Endothelial cell (in vitro differentiated cells): ENCODE measurements around the gene SOX5. TPM values are rescaled to one million over a fixed set of nuclear protein-coding genes. Genes with fewer than 3 reads are reported as not detected.
"Not testable (repeated sequence)": the region's sequence is repeated elsewhere in the genome, so short reads cannot be mapped to it uniquely, and the experiment has no call there.

Experiments
- DNase-seq: peaks from one replicate; pipeline ENCODE4 v3.0.0; 2021; ENCODE audit warnings: low spot score
- H3K27ac Mint-ChIP-seq: one replicate; pipeline ENCODE4 v1.8.0; 2021; ENCODE audit warnings: mixed read lengths, inconsistent platforms; ENCODE audit not compliant: unreplicated experiment
- H3K27me3 Mint-ChIP-seq: one replicate; pipeline ENCODE4 v1.8.0; 2021; ENCODE audit warnings: mild to moderate bottlenecking, moderate library complexity, mixed read lengths, inconsistent platforms; ENCODE audit not compliant: unreplicated experiment
- H3K36me3 Mint-ChIP-seq: one replicate; pipeline ENCODE4 v1.8.0; 2021; ENCODE audit warnings: mild to moderate bottlenecking, low read depth, mixed read lengths, inconsistent platforms; ENCODE audit not compliant: unreplicated experiment
- H3K4me1 Mint-ChIP-seq: one replicate; pipeline ENCODE4 v1.8.0; 2021; ENCODE audit warnings: mild to moderate bottlenecking, mixed read lengths, inconsistent platforms; ENCODE audit not compliant: unreplicated experiment
- H3K4me3 Mint-ChIP-seq: one replicate; pipeline ENCODE4 v1.8.0; 2021; ENCODE audit warnings: mild to moderate bottlenecking, mixed read lengths, inconsistent platforms; ENCODE audit not compliant: unreplicated experiment
- H3K9me3 Mint-ChIP-seq: one replicate; pipeline ENCODE4 v1.8.0; 2021; ENCODE audit warnings: mixed read lengths, inconsistent platforms; ENCODE audit not compliant: unreplicated experiment
- total RNA-seq: library from RNA; stranded (reverse); fragmentation: NEBNext Ultra II Directional; extraction: Animal tissue kit (Norgen Biotek cat#: 25700); gene quantifications from one replicate; pipeline ENCODE4 v1.2.1, GENCODE V29; 2021; ENCODE audit not compliant: unreplicated experiment
- TF ChIP-seq, protein P1 (sequence below): fragments of 200-600 bp; sonication (generic); IDR thresholded peaks from one replicate; pipeline ENCODE4 v1.5.0; 2021; ENCODE audit warnings: antibody characterized with exemption; ENCODE audit not compliant: unreplicated experiment

SOX5 gene
- total RNA-seq, 1 donor from 2014 or later, result 23.1 TPM

DNA sequence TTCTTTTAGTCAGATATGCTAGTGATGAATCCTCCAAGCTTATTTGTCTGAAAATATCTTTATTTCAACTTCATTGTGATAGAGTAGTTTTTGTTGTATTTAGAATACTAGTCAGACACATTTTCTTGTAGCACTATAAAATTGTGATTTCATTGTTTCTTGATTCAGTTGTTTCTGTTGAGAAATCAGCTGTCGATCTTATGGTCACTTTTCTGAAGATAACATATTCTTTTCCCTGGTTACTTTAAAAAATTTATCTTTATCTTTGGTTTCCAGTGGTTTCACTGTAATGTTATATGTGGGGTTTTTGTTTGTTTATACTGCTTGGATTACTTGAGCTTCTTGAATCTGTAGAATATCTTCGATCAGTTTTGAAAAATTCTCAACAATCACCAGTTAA lies 426.1 kb downstream of the SOX5 start:
- no peaks in the 10 kb centered on the region for H3K36me3 Mint-ChIP-seq
- no peaks in the 10 kb centered on the region for H3K9me3 Mint-ChIP-seq
- no peak overlapping the region for H3K27ac Mint-ChIP-seq
- TF ChIP-seq, protein P1, sequence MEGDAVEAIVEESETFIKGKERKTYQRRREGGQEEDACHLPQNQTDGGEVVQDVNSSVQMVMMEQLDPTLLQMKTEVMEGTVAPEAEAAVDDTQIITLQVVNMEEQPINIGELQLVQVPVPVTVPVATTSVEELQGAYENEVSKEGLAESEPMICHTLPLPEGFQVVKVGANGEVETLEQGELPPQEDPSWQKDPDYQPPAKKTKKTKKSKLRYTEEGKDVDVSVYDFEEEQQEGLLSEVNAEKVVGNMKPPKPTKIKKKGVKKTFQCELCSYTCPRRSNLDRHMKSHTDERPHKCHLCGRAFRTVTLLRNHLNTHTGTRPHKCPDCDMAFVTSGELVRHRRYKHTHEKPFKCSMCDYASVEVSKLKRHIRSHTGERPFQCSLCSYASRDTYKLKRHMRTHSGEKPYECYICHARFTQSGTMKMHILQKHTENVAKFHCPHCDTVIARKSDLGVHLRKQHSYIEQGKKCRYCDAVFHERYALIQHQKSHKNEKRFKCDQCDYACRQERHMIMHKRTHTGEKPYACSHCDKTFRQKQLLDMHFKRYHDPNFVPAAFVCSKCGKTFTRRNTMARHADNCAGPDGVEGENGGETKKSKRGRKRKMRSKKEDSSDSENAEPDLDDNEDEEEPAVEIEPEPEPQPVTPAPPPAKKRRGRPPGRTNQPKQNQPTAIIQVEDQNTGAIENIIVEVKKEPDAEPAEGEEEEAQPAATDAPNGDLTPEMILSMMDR, result no peak
- no peak overlapping the region for H3K4me3 Mint-ChIP-seq
- H3K4me1 Mint-ChIP-seq, result no peaks in the 10 kb centered on the region
- H3K27me3 Mint-ChIP-seq, result peaks cover 2% of the 10 kb centered on the region
- no peak for DNase-seq

DNA sequence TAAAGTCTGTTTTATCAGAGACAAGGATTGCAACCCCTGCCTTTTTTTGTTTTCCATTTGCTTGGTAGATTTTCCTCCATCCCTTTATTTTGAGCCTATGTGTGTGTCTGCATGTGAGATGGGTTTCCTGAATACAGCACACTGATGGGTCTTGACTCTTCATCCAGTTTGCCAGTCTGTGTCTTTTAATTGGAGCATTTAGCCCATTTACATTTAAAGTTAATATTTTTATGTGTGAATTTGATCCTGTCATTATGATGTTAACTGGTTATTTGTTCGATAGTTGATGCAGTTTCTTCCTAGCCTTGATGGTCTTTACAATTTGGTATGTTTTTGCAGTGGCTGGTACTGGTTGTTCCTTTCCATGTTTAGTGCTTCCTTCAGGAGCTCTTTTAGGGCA lies 430.0 kb downstream of the SOX5 start:
- H3K9me3 Mint-ChIP-seq, H3K27ac Mint-ChIP-seq: not testable (repeated sequence)

DNA sequence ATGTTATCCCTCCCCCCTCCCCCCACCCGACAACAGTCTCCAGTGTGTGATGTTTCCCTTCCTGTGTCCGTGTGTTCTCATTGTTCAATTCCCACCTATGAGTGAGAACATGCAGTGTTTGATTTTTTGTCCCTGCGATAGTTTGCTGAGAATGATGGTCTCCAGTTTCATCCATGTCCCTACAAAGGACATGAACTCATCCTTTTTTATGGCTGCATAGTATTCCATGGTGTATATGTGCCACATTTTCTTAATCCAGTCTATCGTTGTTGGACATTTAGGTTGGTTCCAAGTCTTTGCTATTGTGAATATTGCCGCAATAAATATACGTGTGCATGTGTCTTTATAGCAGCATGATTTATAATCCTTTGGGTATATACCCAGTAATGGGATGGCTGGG lies 433.7 kb downstream of the SOX5 start:
- not testable (repeated sequence) for H3K27me3 Mint-ChIP-seq, H3K9me3 Mint-ChIP-seq, H3K4me3 Mint-ChIP-seq, H3K4me1 Mint-ChIP-seq, DNase-seq, H3K27ac Mint-ChIP-seq, H3K36me3 Mint-ChIP-seq

More for the DNA sequence above, 430.0 kb downstream of the SOX5 start:
- H3K36me3 Mint-ChIP-seq, DNase-seq, H3K4me3 Mint-ChIP-seq, H3K27me3 Mint-ChIP-seq, H3K4me1 Mint-ChIP-seq: not testable (repeated sequence)

DNA sequence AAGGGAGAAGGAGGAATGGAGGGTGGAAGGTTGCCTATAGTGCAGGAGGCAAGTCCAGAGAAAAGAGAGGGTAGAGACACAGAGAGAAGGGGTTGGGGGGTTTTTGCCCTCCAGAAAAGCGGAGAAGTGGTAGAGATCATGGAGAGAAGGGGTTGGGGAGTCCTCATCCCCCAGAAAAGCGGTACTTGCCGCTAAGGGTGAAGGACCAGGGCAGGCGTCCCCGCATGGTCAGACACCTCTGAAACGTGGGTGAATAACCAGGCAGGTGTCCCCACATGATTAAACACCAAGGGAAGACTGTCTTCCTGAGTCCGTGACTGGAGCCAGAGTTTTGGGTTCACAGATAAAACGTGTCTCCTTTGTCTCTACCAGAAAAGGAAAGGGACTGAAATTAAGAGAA lies 439.0 kb downstream of the SOX5 start:
- Mint-ChIP-seq H3K4me1 (no peaks in the 10 kb centered on the region), H3K9me3 (no peaks in the 10 kb centered on the region), H3K4me3 (no peak overlapping the region), H3K36me3 (no peaks in the 10 kb centered on the region), H3K27ac (no peak overlapping the region), H3K27me3 (no peaks in the 10 kb centered on the region)
- TF ChIP-seq, protein P1, result no peak
- no peak for DNase-seq

DNA sequence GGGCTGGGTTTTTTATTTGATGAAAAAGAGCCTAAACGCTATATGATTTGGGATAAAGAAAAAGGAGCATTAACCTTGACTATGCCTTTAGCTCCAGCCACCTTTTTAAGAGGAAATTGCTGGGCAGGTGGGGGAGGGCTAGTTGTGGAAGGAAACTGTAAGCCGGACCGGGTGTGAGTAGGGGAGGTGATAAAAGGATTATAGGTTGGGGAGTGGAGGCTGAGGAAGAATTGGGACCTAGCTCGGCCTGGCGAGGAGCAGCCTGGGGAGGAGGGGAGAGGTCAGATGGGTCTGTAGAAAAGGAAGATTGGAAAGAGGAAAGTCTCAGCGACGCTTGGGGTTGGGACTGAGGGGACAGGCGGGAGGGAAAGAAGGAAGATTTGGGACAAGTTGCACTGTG lies 439.6 kb downstream of the SOX5 start:
- not testable (repeated sequence) for H3K9me3 Mint-ChIP-seq, DNase-seq, H3K4me1 Mint-ChIP-seq, H3K4me3 Mint-ChIP-seq, H3K27ac Mint-ChIP-seq, H3K27me3 Mint-ChIP-seq, H3K36me3 Mint-ChIP-seq

DNA sequence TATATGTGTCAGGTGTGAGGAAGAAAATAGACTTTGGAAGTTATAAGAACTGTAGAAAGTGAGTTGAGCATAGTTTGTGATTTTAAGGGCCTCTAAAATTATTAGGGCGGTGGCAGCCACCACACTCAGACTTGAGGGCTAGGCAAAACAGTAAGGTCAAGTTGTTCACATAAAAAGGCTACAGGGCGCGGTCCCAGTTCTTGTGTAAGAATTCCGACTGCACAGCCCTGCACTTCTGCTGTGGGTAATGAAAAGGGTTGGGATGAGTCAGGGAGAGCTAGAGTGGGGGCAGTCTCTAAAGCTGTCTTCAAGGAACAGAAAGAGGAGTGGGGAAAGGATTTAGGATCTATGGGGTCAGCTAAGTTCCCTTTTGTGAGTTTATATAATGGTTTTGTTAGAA lies 441.7 kb downstream of the SOX5 start:
- not testable (repeated sequence) for H3K27me3 Mint-ChIP-seq, H3K4me1 Mint-ChIP-seq, H3K4me3 Mint-ChIP-seq, H3K9me3 Mint-ChIP-seq, H3K36me3 Mint-ChIP-seq, DNase-seq, H3K27ac Mint-ChIP-seq

DNA sequence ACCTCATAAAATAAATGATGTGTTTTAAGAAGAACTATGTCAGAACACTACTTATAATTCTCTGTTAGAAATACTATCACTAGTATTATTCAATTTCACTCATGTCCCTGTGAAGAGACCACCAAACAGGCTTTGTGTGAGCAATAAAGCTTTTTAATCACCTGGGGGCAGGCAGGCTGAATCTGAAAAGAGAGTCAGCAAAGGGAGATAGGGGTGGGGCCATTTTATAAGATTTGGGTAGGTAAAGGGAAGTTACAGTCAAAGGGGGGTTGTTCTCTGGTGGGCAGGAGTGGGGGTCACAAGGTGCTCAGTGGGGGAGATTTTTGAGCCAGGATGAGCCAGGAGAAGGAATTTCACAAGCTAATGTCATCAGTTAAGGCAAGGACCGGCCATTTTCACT lies 443.7 kb downstream of the SOX5 start:
- not testable (repeated sequence) for H3K27me3 Mint-ChIP-seq, H3K36me3 Mint-ChIP-seq, H3K27ac Mint-ChIP-seq, H3K9me3 Mint-ChIP-seq, H3K4me3 Mint-ChIP-seq, H3K4me1 Mint-ChIP-seq, DNase-seq
